HG03378 (cell line): ENCODE data around the gene YWHAG.
"Not testable (repeated sequence)": the region's sequence is repeated elsewhere in the genome, so short reads cannot be mapped to it uniquely, and the experiment has no call there.

Experiments
- ATAC-seq: cut with Tn5 transposase; IDR thresholded peaks from one replicate; pipeline ENCODE4 v1.9.1; 2021; ENCODE audit warnings: mild to moderate bottlenecking, moderate library complexity; ENCODE audit not compliant: unreplicated experiment

Gene YWHAG

GRCh38 chr7:76351372-76351771 lies 7.4 kb downstream of the YWHAG start:
- no peak for ATAC-seq

DNA sequence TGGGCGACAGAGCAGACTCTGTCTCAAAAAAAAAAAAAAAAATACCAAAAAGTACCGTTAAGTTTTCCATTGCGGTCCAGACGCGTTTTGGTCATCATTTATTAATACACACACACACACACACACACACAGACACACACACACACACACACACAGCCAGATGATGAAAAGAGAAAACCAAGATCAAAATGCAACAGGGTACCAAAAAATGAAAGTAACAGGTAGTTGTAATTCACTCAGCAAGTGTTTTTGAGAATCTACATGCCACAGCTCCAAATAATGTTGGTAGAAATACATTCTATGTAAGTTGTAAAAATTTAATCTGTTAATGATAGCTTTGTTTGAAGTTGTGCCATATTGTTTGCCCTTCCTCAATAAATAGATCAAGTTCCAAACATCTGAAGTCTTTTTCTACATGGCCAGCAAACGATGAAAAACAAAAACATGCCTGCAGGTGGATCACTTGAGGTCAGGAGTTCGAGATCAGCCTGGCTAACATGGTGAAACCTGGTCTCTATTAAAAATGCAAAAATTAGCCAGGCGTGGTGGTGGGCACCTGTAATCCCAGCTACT lies 9.4 kb downstream of the YWHAG start:
- no peak for ATAC-seq

DNA sequence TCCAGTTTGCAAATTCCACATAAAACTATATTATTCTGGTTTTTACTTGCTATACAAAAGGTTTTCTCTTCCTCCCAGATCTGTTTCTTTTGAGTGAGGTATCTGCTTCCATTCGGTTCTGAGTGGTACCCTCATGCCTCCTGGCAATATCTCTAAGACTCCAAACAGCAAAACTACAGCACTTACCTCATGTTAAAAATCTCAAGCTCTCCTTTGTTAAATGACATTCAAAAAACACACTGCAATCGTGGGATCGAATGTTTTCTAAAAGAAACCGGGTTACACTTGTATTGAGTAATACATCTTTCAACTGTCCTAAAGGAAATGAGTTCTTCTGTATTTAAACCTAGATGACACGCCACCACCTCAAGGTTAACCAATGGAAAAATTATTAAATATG lies 11.1 kb downstream of the YWHAG start:
- no peak for ATAC-seq

DNA sequence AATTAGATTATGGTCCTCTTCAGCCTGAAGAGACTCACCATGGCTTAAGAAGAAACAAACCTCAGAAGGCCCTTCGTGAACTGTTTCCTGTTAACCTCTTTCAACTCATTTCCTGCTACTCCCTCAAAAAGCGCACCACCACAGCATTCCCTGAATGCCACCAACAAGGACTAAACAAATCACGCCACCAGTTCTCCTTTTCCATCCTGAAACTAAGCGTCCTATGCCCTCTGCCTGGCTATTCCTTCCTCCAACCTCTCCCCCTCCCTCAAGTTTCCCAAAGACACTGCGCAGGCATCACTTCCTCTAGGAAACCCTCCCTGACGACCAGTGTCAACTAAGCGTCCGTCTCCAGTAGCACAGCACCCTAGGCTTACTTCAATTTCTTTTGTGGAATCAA lies 12.0 kb downstream of the YWHAG start:
- no peak for ATAC-seq

DNA sequence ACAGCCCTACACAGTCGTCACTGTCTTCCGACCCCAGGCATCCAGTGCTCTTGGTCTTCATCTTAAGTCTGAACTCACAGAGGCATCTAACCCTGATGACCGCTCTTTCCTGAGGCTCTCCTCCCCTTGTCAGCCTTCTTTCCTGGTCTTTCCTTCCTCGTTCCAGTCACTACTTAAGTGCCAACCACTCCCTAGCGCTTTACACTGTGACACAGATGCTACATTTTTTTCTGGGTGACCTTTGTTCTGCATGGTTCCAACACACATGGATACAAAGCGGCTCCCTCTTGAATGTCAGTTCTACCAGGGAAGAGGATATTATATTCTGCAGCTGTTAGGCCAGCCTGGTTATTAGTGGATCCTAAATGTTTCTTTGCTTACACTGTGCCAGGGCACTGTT lies 12.7 kb downstream of the YWHAG start:
- ATAC-seq, result no peak

DNA sequence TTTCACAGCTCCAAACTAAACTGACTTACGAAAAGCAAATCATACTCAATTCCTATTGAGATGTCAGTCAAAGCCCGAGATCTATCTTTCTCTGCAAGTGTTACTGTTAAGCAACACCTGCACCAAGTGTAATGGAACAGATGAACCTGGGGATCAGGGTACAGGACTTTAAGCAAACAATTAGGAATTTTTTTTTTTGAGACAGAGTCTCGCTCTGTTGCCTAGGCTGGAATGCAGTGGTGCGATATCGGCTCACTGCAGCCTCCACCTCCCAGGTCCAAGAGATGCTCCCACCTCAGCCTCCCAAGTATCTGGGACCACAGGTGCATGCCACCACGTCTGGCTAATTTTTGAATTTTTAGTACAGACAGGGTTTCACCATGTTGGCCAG lies 14.9 kb downstream of the YWHAG start:
- ATAC-seq, result no peak

- no peak for ATAC-seq
These were observed 15.4 kb downstream of the YWHAG start for GRCh38 chr7:76343294-76343930.

GRCh38 chr7:76342222-76342621 lies 16.6 kb downstream of the YWHAG start:
- ATAC-seq, result no peak

- no peak for ATAC-seq
These were observed 18.1 kb downstream of the YWHAG start for GRCh38 chr7:76340617-76341131.

DNA sequence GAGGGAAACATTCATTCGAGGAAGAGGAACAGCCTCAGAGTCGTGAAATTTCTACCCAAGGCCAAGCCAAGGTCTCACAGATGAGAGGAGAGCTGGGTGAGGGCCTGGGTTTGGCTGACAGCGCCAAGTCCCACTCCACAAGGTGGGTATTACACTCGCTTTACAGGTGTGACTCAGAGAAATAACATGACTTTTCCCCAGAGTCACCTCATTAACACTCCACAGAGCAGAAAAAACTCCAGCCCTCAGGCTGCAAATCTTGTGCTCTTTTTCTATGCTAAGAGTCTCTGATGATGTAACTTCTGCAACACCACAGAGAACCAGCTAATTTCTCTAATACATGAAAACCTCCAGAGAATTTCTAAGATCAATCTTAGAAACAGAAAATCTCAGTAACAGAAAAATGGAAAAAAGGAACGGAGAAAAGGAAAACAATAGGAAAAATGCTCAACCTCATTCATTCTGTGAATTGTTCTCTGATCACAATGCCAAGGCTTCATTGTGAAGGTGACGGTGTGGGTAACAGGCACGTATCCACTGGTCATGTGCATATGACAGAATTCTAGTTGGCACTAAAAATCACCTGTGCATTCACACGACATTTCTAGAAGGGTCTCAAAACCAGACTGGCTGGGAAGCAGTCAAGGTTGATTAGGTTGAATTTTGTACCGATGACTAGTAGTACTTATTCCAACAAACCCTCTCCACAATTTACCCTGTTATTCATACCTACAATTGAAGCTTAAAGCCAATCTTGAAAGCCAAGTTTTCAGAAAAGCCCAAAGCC lies 20.3 kb downstream of the YWHAG start:
- no peak for ATAC-seq

DNA sequence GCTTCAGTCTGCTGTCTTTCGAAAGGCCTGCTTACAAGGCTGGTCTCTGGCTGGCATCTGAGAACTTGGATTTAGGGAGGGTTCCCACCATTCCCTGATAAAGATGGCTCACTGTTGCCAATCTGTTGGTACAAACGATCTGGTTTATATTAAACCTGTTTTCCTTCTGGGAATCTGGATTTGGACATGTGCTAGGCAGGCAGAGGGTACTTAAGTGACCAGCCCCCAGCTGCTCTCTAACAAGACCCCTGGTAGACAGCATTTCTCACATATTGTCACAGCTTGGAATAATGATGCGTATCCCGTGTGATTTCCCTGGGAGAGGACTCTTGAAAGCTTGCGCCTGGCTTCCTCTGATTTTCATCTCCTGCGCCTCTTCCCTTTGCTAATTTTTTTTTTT lies 21.6 kb downstream of the YWHAG start:
- ATAC-seq, result no peak

DNA sequence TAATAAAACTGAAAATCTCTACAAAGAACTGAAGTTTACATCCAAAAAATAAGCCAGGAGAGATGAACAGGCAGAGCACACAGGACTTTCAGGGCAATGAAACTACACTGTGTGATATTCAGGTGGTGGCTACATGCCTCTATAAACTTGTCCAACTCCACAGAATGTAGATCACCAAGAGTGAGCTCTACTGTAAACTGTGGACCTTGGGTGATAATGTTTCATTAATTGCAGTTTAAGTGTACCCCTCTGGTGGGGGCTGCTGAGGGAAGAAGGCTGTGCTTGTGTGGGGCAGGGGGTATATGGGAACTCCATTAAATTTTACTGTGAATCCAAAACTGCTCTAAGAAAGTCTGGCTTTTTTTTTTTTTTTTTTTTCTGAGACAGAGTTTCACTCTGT lies 22.7 kb downstream of the YWHAG start:
- ATAC-seq, result no peak

DNA sequence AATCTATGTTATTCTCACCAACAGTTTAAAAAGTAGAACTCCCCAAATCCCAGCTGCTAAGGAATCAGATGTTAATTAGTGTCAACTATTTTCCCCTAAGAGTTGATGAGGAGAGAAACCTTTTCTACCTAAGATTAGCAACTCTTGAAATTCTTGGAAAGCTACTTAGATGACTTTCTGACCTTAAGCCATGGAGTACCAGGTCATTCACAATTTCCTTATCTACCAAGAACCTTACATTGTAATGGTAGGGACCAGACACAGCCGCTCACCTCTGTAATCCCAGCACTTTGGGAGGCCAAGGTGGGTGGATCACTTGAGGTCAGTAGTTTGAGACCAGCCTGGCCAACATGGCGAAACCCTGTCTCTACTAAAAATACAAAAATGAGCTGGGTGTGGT lies 23.4 kb downstream of the YWHAG start:
- ATAC-seq, result not testable (repeated sequence)

- ATAC-seq, result no peak
These were observed 24.3 kb downstream of the YWHAG start for GRCh38 chr7:76334320-76334967.

GRCh38 chr7:76333511-76334101 lies 25.2 kb downstream of the YWHAG start:
- ATAC-seq, result no peak

- no peak for ATAC-seq
These were observed 26.7 kb downstream of the YWHAG start for GRCh38 chr7:76332078-76332477.

GRCh38 chr7:76330673-76331072 lies 28.1 kb downstream of the YWHAG start:
- no peak for ATAC-seq

GRCh38 chr7:76330261-76330660 lies 28.5 kb downstream of the YWHAG start:
- ATAC-seq, result no peak

GRCh38 chr7:76329479-76329878 lies 29.3 kb downstream of the YWHAG start:
- ATAC-seq, result no peak

DNA sequence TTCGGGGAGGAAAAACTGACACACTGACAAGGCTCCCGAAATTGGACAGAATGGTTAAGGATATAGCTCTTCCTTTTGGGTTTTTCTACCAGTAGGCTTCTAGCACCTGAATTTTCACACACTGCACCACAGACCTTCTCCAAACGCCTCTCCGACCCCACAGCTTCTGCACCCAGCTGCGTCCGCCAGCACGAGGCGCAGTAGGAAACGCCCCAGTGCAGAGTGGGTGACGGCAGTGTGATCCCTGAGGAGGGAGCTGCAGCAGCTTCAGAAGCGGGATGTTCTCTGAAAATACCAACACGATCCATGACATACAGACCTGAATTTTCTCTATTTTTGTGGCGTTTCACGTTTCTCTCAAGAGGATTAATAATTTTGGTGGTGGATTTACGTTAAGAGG lies 30.4 kb downstream of the YWHAG start:
- no peak for ATAC-seq

GRCh38 chr7:76327610-76328009 lies 31.2 kb downstream of the YWHAG start:
- no peak for ATAC-seq
